ENCODE results near the gene PARN.

- no peak for TF ChIP-seq CTCF (IDR thresholded peaks at IDR 0.05)
- TF ChIP-seq POLR2A (IDR thresholded peaks at IDR 0.05): no peak
- TF ChIP-seq POLR2AphosphoS5 (IDR thresholded peaks at IDR 0.05): no peak
These were observed 206.7 kb downstream of the PARN start for GRCh38 chr16:14423344-14423743.

All from prostate gland (tissue), 2 donors.